ENCODE measurements around the gene DNAJB7.
A peak's percentile ranks its signal among the peaks of the same experiment; 100 is the strongest.
"Not testable (repeated sequence)": the region's sequence is repeated elsewhere in the genome, so short reads cannot be mapped to it uniquely, and the experiment has no call there.

The DNAJB7 gene

DNA sequence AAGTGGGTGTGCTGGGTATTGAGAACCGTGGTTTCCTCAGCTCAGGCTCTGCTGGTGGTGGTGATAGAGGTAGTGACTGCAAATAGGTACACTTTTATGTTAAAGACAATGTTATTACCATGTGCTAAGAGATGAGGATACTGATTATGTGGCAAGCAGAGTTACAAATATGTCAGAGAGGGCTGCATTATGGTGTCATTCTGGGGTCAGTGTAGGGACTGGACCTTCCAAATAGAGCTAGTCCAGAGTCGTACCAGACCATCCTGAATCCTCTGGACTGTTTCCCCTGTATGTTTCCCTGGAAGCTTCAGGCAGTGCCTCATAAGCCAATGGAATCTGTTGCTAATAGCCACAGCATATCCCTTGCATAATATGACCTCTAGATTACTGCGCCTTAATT, at the start of gene DNAJB7:
Gene DNAJB7 (minus strand): TSS at position 101 of the 400 bp plus-strand sequence. CDS start 119 bp downstream, outside the sequence.
- no peak for DNase-seq

DNA sequence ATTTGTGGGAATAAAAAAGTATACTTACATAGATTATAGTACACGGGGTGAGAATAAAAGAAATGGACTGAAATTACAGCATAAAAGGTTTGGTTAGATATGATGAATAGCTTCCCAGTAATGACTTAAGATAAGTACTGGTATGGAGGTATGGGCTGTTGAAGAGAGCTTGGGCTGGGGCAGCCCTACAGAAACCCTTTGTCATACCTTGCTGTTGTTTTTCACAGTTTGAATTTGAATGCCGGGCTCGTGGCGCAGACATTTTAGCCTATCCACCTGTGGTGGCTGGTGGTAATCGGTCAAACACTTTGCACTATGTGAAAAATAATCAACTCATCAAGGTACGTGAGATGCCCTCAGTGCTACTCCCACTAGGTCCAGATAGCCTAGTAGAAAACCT, 47.0 kb upstream of the DNAJB7 start:
- DNase-seq: no peak

GRCh38 chr22:40904101-40904500, 42.2 kb upstream of the DNAJB7 start:
- DNase-seq: no peak

- DNase-seq: peak; percentile 37
Measured at GRCh38 chr22:40898850-40899357, 37.0 kb upstream of the DNAJB7 start.

DNA sequence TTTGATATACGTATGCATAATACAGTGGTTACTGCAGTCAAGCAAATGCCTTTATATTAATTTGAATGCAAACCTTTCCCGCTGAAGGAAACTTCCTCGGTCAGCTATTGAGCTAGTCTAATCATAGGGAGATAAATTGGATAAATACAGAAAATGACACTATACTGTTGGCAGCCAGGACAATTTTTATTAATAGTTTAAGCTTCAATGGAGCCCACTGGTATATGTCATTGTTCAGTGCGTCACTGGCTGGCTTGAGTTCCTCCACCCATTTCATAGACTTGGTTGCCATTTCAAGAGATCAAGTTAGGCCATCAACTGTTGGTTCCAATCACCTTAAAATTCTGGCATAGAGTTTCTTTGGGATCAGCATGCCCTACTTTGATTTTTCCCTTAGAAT, 32.5 kb upstream of the DNAJB7 start:
- DNase-seq: no peak

GRCh38 chr22:40890881-40891280, 29.0 kb upstream of the DNAJB7 start:
- no peak for DNase-seq

- DNase-seq: no peak
Measured at GRCh38 chr22:40889116-40889515, 27.2 kb upstream of the DNAJB7 start.

DNA sequence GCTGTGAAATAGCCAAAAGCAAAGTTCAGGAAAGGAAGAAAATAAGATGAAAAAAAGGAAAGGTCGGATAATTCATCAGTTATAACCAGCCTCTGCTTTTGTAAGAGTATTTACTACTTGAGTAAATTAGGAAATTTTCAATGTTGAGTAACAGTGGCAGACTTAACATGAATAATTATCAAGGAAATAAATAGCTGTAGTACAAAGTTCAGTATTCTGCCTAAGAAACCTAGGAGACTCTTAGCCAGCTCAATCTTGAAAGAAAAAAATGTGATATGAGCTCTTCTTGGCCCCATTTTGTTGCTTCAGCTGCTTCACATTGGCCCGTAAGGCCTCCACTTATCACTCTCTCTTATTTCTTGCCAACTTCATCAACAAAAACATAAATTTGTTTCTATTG, 17.0 kb upstream of the DNAJB7 start:
- no peak for DNase-seq

DNA sequence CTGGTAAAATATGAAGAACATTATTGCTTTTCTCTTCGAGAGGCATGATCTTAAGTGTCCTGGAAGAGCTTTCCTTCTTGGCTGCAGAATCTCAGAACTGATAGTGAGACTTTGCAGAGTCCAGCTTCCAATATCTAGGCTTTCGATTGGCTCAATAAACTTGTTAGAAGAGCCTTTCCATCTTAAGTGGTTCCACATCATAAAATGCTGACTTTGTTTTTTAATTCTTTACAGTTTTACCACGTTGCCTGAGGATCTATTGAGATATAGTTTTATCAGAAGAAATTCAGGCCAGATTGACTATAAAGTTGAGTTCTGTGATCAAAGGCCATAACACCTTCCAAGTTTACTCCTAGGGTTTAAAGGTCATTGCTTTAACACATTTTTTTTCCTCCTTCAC, 15.6 kb upstream of the DNAJB7 start:
- no peak for DNase-seq

DNA sequence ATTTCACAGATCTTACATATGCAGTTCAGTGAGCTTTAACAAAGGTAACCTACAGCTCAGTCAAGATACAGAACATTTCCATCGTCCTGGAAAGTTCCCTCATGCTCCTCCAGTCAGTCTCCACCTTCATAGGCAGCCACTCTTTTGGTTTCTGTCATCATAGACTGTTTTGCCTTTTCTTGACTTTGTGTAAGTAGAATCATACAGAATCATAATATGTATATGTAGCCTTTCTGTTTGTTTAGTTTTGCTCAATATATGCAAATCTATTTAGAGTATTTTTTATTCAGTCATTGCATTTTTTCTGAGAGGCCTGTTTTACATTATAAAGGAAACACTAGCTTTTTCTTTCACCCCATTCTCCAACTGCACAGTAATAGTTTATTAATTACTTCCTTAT, 15.0 kb upstream of the DNAJB7 start:
- DNase-seq: no peak

- DNase-seq: no peak
Measured at GRCh38 chr22:40875111-40875510, 13.2 kb upstream of the DNAJB7 start.

- DNase-seq: no peak
Measured at GRCh38 chr22:40874016-40874415, 12.1 kb upstream of the DNAJB7 start.

DNA sequence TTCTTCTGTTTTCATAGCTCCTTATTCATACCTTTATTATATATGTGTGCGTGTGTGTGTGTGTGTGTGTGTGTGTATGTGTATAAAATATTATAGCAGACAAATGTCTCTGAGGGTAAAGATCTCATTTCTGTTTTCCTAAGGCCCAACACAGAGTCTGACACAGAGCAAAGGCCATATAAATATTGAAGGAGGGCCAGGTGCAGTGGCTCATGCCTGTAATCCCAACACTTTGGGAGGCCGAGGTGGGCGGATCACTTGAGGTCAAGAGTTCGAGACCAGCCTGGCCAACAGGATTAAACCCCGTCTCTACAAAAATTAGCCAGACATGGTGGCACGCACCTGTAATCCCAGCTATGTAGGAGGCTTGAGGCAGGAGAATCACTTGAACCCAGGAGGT, 6.5 kb upstream of the DNAJB7 start:
- DNase-seq: not testable (repeated sequence)

DNA sequence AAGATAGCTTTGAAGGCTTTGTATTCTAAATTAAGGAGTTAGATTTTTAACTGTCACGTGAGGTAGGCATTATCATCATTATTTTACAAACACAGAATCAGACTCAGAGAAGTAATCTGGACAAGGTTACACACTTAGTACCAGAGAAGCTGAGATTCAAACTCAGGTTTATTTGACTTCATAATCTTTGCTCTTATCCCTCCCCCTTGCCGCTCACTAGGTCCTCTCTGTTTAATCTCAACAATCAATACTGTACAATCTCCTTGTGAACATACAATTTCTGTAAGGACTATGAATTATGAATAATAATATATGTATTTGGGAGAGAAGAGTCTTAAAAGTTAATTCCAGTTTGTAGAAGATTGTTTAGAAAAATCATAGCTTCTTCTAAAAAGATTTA, 5.2 kb upstream of the DNAJB7 start:
- DNase-seq: no peak

DNA sequence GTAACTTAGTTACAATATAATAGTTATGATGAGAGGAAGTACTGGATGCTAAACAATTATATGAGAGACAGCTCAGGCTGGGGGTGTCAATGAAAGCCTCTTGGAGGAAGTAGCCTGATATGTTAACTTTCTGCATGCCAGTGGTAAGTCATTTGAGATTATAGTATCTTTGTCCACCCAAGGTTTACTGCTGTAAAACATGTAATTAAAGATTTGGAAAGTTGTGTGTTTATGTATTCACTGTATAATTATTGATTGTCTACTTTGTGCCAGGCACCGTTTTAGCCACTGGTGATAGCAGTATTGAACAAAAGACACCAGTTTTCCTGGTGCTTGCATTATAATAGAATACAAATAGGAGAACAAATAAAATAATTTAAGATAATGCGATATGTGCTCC, 624 bp upstream of the DNAJB7 start:
- no peak for DNase-seq

DNA sequence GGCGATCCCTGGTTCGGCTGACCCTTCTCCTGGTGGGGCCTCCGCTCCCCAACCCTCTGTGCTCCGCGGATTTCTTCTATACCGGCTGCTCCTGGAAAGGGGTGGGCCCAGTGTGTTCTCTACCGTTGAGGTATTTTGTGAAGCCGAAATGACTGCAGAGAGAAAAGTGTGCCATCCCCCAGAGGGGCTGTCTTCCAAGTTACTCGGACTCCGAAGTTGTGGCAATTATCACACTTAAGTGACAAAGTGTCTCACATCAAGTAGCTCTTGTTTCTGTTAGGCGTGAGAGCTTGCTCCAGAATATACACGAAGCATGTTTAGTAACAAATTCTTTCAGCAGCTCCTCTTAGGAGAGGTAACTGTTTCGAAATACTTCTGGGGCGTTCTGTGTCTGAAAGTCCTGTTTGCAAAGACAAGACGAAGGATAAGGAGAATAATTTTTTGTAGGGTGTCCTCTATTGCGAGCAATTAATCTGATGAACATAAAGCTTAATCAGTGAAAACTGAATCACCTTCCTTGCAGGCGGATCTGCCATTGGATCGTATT, 4.5 kb downstream of the DNAJB7 start:
- no peak for DNase-seq

- peak; percentile 98 for DNase-seq
Measured at GRCh38 chr22:40856513-40857308, 5.2 kb downstream of the DNAJB7 start, which contains the start of the genes ST13 and XPNPEP3. ST13 (minus strand) TSS chr22:40856639; CDS start chr22:40856540, 99 bp downstream. XPNPEP3 (plus strand) TSS chr22:40857148; CDS start chr22:40857182, 34 bp downstream.

DNA sequence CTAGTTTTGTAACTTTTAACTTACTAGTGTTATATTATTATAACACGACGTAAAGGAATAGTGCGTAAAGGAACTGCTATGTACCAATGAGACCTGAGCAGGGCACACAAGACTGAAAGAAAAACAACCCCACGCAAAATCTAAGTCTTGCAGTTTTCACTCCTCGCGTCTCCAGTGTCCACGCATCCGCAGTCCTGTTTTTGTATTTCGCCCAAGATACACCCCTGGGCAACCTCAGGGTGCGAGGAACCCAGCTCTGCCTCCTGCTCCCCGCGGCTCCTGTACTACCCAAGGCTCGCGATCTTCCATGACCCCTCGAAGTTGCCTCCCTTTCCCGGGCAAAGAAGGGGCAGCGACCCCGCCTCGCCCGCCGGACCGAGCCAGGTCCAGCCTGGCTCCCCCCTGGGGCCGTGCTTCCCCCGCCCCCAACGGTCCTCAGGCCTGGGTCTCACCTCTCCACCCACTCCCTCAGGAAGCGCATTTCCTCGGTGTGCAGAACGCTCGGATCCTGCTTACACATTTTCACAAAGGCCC, 5.9 kb downstream of the DNAJB7 start:
- peak; percentile 35 for DNase-seq

GRCh38 chr22:40855071-40855978, 6.6 kb downstream of the DNAJB7 start:
- peak; percentile 31 for DNase-seq

DNA sequence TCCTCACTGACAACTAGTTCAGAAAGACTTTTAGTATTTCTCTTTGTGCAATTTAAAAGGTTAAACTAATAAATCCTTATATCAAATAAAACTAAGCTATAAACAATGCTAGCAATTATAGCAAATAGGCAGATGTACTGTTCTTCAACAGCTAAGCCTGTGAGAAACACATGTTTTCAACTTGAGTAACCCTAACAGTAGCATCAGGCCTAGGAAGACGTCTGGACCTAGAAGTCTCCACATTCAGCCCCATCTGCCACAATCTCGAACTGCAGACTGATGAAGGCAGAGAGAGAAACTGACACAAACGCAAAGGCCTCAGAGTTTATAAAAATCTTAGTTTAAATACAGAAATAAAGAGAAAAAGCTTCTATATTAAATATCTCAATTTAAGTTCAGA, 8.0 kb downstream of the DNAJB7 start:
- DNase-seq: no peak

DNA sequence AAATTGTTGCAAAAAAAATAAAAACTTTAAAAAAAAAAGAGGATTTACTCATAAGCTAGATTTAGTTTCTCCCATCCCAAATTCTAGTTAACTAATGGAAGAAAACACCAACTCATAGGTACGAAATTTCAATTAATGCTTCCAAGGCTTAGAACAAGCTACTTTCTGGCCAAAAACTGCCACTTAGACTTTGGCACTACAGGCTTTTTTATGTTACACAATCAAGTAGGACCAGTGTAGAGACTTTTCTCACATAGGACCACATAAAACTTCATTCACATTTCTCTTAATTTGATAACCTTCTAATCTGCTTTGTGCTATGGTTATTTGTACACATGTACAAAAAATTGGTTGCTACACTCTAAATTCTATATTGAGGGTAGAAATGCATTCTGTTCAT, 8.6 kb downstream of the DNAJB7 start:
- no peak for DNase-seq

DNA sequence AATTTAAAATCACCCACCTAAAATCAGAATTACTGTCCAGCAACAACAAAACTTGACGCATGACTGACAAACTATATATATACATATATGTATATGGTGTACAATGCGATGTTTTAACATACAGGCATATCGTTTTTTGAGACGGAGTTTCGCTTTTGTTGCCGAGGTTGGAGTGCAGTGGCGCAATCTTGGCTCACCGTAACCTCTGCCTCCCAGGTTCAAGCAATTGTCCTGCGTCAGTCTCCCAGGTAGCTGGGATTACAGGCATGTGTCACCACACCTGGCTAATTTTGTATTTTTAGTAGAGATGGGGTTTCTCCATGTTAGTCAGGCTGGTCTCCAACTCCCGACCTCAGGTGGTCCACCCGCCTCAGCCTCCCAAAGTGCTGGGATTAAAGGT, 16.1 kb downstream of the DNAJB7 start:
- not testable (repeated sequence) for DNase-seq

DNA sequence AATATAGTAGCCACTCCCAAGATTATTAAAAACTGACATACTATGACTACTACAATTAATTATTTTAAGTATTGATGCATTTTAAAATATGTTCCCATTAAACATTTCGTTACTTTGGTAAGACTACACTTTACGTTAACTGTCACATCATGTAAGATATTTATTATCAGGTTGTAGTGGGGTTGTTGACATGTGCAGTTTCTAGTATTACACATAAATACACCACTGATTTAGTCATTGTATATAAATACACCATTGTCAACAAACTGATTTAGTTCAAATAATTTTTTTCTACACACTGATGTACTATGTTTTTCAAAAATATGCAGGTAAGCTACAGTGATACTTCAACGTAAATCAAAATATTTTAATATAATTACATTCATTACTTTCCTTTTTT, 17.0 kb downstream of the DNAJB7 start:
- DNase-seq: no peak
